GM19238 (cell line): Measurements from ENCODE around the gene TFAP2E.

Experiments
- DNase-seq: peaks from one replicate; pipeline ENCODE4 v3.0.0; 2011; ENCODE audit warnings: low spot score; ENCODE audit not compliant: insufficient read length

The TFAP2E gene

DNA sequence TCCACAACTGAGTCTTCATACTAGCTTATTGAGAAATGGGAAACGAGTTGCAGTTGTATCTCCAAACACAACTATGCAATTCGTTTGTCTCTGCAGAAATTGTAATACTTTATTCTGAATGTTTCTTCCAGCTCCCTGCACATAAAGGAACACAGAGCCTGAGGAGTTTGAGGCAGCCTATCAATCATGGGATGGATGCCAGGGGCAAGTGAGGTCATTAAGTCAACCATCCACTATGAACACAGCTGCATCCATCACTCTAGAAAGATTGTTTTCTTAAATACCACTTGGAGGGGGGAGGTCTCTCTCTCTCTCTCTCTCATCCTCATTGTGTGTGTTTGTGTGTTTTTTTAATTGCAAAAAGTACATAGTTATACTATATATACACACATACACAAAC is 71.1 kb downstream of the TFAP2E start:
- DNase-seq, result no peak
